ENCODE results near the gene PPFIA1.

- no peak for TF ChIP-seq CTCF (conservative IDR thresholded peaks at IDR 0.05 in 1 of 2, IDR thresholded peaks at IDR 0.05 in 1 of 2; ENCODE audit: low read depth in 1 of 2, low read length in 2 of 2)
- TF ChIP-seq EZH2 (IDR thresholded peaks at IDR 0.05; ENCODE audit: low read length, missing control alignments): no peak
Observed at GRCh38 chr11:70368961-70369360, 98.5 kb downstream of the PPFIA1 start.
